ENCODE measurements around the gene MVB12B. TPM values are rescaled to one million over a fixed set of nuclear protein-coding genes. Genes with fewer than 3 reads are reported as not detected.

MVB12B gene
- total and polyA plus RNA-seq, 2 of the 8 experiments (the other 6 are each of a cell fraction or from before 2014, with no cell fraction given), result 2.6 to 5.0 TPM

GRCh38 chr9:126451316-126451885 lies 124.8 kb downstream of the MVB12B start:
- no peak overlapping the region for H2BK15ac ChIP-seq (ENCODE audit: low read length)
- FAIRE-seq (no peak), DNase-seq (ENCODE audit: low read depth in 1 of 2, low spot score in 2 of 2) (no peak)
- H3K23ac ChIP-seq (ENCODE audit: insufficient read length), result no peak overlapping the region
- H3K79me1 ChIP-seq (ENCODE audit: low read depth, low read length), result no peaks in the 10 kb centered on the region
- no peak overlapping the region for H3K4ac ChIP-seq (replicated peaks; ENCODE audit: insufficient read length, low read depth, low read length)
- no peak overlapping the region for H3K27ac ChIP-seq (ENCODE audit: low read depth, low read length)
- H3K4me1 ChIP-seq (replicated peaks in 1 of 4; ENCODE audit: control insufficient read depth in 3 of 4, insufficient read depth in 4 of 4, low read length in 3 of 4), result peaks cover 0 to 4% (median 0%) of the 10 kb centered on the region in 4 experiments; a peak in 2 of 7 replicates
- H3K14ac ChIP-seq (ENCODE audit: insufficient read length), result no peak overlapping the region
- no peak overlapping the region for H4K91ac ChIP-seq (replicated peaks; ENCODE audit: insufficient read length, low read length)
- no peaks in the 10 kb centered on the region for H3K27me3 ChIP-seq (replicated peaks in 1 of 4; ENCODE audit: control insufficient read depth in 3 of 4, extremely low read depth in 1 of 4, insufficient read depth in 3 of 4, low read length in 3 of 4)
- no peak overlapping the region for H2BK12ac ChIP-seq (ENCODE audit: low read depth, low read length)
- H3K4me3 ChIP-seq (ENCODE audit: extremely low read depth in 1 of 4, insufficient read depth in 2 of 4, low read depth in 3 of 4, low read length in 4 of 4), result no peak overlapping the region
- no peak overlapping the region for H2AK5ac ChIP-seq (ENCODE audit: low read depth, low read length)
- no peaks in the 10 kb centered on the region for H3K79me2 ChIP-seq (ENCODE audit: control insufficient read depth in 1 of 2, insufficient read depth in 2 of 2, low read length in 2 of 2)
- no peak overlapping the region for H2AFZ ChIP-seq (ENCODE audit: low read length)
- H3K18ac ChIP-seq (ENCODE audit: extremely low read depth, low read length), result no peak overlapping the region
- no peak overlapping the region for H2BK5ac ChIP-seq (ENCODE audit: low read depth, low read length)
- no peak overlapping the region for H3K4me2 ChIP-seq (ENCODE audit: insufficient read depth in 1 of 2, low read depth in 2 of 2, low read length in 2 of 2)
- no peak overlapping the region for H2BK120ac ChIP-seq (replicated peaks; ENCODE audit: low read depth, low read length)
- no peak overlapping the region for H2BK20ac ChIP-seq (ENCODE audit: low read length)
- CTCF ChIA-PET (ENCODE audit: partially characterized antibody), result interaction anchor here (0.8 to 2.1 kb wide), 7 partner anchors 9 to 106 kb away, joined by 3 to 11 read pairs (median 4); no protein-coding TSS in a partner anchor
- H3K9me3 ChIP-seq (ENCODE audit: insufficient read depth in 2 of 2, low read depth in 1 of 2, low read length in 1 of 2), result no peaks in the 10 kb centered on the region
- POLR2A ChIA-PET (ENCODE audit: partially characterized antibody), result interaction anchor here (0.8 kb wide), 1 partner anchor 19 kb away, joined by 3 read pairs; no protein-coding TSS in a partner anchor
- H4K5ac ChIP-seq (ENCODE audit: insufficient read length, low read depth, low read length), result no peak overlapping the region
- H3K9ac ChIP-seq (replicated peaks in 1 of 4; ENCODE audit: extremely low read depth in 1 of 4, low read depth in 3 of 4, low read length in 3 of 4), result no peak overlapping the region
- no peak overlapping the region; the same call in 1 of the 2 replicates for H4K8ac ChIP-seq (ENCODE audit: extremely low read depth, insufficient read depth, low read length)
- peaks cover 0 to 2% of the 10 kb centered on the region in 2 experiments for H4K20me1 ChIP-seq (replicated peaks in 1 of 2; ENCODE audit: control insufficient read depth in 1 of 2, insufficient read depth in 2 of 2, low read length in 2 of 2)
- 95% methylated on average over 6 of the region's 6 CpGs; no CpG with 5 or more reads in 1 of the 2 experiments for WGBS, 2 experiments (ENCODE audit: extremely low coverage in 1 of 2, insufficient coverage in 1 of 2, insufficient read length in 1 of 2, insufficient replicate concordance in 2 of 2, low coverage in 1 of 2, low lambda C conversion rate in 2 of 2, missing lambda C conversion rate in 1 of 2)
- H3K23me2 ChIP-seq (ENCODE audit: low read depth, low read length), result no peaks in the 10 kb centered on the region
- H3K36me3 ChIP-seq (ENCODE audit: control insufficient read depth in 2 of 4, insufficient read depth in 4 of 4, low read length in 3 of 4), result no peaks in the 10 kb centered on the region
- H3K56ac ChIP-seq (replicated peaks; ENCODE audit: insufficient read length, low read depth, low read length), result no peak overlapping the region
- TF ChIP-seq RFX5 (IDR thresholded peaks at IDR 0.05; ENCODE audit: borderline replicate concordance, low read depth, low read length) (no peak), ATF2 (IDR thresholded peaks at IDR 0.05; ENCODE audit: low read length) (no peak), EZH2 (IDR thresholded peaks at IDR 0.05; ENCODE audit: low read depth, low read length, severe bottlenecking) (no peak), CBX5 (IDR thresholded peaks at IDR 0.05; ENCODE audit: low read depth, low read length) (no peak), RNF2 (IDR thresholded peaks at IDR 0.05; ENCODE audit: borderline replicate concordance, low read depth, low read length, missing control alignments, poor library complexity, severe bottlenecking) (no peak), POU5F1 (IDR thresholded peaks at IDR 0.05; ENCODE audit: low read depth, low read length) (no peak), HDAC6 (IDR thresholded peaks at IDR 0.05; ENCODE audit: low read depth, low read length) (no peak), YY1 (IDR thresholded peaks at IDR 0.05; ENCODE audit: low read depth, low read length) (no peak), NANOG (IDR thresholded peaks at IDR 0.05; ENCODE audit: insufficient read depth, low read depth, low read length, poor library complexity, severe bottlenecking) (no peak), EGR1 (IDR thresholded peaks at IDR 0.05; ENCODE audit: borderline replicate concordance, low read depth, low read length) (no peak), CBX8 (IDR thresholded peaks at IDR 0.05; ENCODE audit: borderline replicate concordance, low read depth, low read length) (no peak)
